ENCODE data around the gene CMTM2. TPM values are rescaled to one million over a fixed set of nuclear protein-coding genes. Genes with fewer than 3 reads are reported as not detected.

CMTM2 gene
- total and polyA plus RNA-seq, 9 of the 15 experiments (the other 6 are each of a cell fraction or from before 2014, with no cell fraction given): not detected

GRCh38 chr16:66554021-66554420, 25.2 kb upstream of the CMTM2 start (continued):
- TF ChIP-seq MBD2 (IDR thresholded peaks at IDR 0.05; ENCODE audit: borderline replicate concordance, low read depth) (no peak), NFIC (IDR thresholded peaks at IDR 0.05) (no peak), FOXA3 (CRISPR knock-in tag; conservative IDR thresholded peaks at IDR 0.05 in 1 of 2, IDR thresholded peaks at IDR 0.05 in 1 of 2) (no peak), NR2C1 (IDR thresholded peaks at IDR 0.05) (no peak), NR2C1 (tag; IDR thresholded peaks at IDR 0.05) (no peak), GTF2F1 (IDR thresholded peaks at IDR 0.05; ENCODE audit: low read depth, low read length) (no peak), MAFF (IDR thresholded peaks at IDR 0.05; ENCODE audit: low read length) (peak; percentile 26), LARP7 (IDR thresholded peaks at IDR 0.05) (no peak), XRCC3 (IDR thresholded peaks at IDR 0.05) (no peak), MAFG (tag; conservative IDR thresholded peaks at IDR 0.05) (peak; percentile 78), MAFK (IDR thresholded peaks at IDR 0.05; ENCODE audit: low read length) (peak; percentile 26; the same call in 1 of the 2 replicates), RCOR1 (IDR thresholded peaks at IDR 0.05; ENCODE audit: borderline replicate concordance in 1 of 2, low read depth in 2 of 2, low read length in 2 of 2) (no peak), TAF1 (IDR thresholded peaks at IDR 0.05; ENCODE audit: control insufficient read depth, extremely low read depth, insufficient read depth, low read length, severe bottlenecking) (no peak), NFE2 (IDR thresholded peaks at IDR 0.05; ENCODE audit: low read depth) (peak; percentile 76), C11orf30 (IDR thresholded peaks at IDR 0.05; ENCODE audit: low read depth) (peak; percentile 85), TCF15 (CRISPR knock-in tag; IDR thresholded peaks at IDR 0.05) (no peak)
- TF ChIP-seq, protein P1, sequence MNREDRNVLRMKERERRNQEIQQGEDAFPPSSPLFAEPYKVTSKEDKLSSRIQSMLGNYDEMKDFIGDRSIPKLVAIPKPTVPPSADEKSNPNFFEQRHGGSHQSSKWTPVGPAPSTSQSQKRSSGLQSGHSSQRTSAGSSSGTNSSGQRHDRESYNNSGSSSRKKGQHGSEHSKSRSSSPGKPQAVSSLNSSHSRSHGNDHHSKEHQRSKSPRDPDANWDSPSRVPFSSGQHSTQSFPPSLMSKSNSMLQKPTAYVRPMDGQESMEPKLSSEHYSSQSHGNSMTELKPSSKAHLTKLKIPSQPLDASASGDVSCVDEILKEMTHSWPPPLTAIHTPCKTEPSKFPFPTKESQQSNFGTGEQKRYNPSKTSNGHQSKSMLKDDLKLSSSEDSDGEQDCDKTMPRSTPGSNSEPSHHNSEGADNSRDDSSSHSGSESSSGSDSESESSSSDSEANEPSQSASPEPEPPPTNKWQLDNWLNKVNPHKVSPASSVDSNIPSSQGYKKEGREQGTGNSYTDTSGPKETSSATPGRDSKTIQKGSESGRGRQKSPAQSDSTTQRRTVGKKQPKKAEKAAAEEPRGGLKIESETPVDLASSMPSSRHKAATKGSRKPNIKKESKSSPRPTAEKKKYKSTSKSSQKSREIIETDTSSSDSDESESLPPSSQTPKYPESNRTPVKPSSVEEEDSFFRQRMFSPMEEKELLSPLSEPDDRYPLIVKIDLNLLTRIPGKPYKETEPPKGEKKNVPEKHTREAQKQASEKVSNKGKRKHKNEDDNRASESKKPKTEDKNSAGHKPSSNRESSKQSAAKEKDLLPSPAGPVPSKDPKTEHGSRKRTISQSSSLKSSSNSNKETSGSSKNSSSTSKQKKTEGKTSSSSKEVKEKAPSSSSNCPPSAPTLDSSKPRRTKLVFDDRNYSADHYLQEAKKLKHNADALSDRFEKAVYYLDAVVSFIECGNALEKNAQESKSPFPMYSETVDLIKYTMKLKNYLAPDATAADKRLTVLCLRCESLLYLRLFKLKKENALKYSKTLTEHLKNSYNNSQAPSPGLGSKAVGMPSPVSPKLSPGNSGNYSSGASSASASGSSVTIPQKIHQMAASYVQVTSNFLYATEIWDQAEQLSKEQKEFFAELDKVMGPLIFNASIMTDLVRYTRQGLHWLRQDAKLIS (CRISPR knock-in tag; IDR thresholded peaks at IDR 0.05): no peak
- TF ChIP-seq, protein P2, sequence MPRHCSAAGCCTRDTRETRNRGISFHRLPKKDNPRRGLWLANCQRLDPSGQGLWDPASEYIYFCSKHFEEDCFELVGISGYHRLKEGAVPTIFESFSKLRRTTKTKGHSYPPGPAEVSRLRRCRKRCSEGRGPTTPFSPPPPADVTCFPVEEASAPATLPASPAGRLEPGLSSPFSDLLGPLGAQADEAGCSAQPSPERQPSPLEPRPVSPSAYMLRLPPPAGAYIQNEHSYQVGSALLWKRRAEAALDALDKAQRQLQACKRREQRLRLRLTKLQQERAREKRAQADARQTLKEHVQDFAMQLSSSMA (CRISPR knock-in tag; IDR thresholded peaks at IDR 0.05): no peak

Data from K562 (cell line).